ENCODE measurements around the gene STEAP1B. TPM values are rescaled to one million over a fixed set of nuclear protein-coding genes. Genes with fewer than 3 reads are reported as not detected.

The STEAP1B gene
- total and polyA plus RNA-seq, 2 donors (not counting 3 experiments of a cell fraction or from before 2014, with no cell fraction given), result 32.2 to 46.1 TPM

- H3K4me3 ChIP-seq (replicated peaks in 1 of 3; ENCODE audit: insufficient read depth in 1 of 3, low read depth in 1 of 3, low read length in 3 of 3), result no peak overlapping the region
- dilution Hi-C loops (cut with MboI; ENCODE audit: extremely low pct_ligation_motif_present, low sequenced_read_pairs), result no loop called here
- no peaks in the 10 kb centered on the region for H4K20me1 ChIP-seq (replicated peaks; ENCODE audit: control insufficient read depth, extremely low read depth, insufficient read depth, low read length)
- FAIRE-seq (no peak), DNase-seq (ENCODE audit: low read depth, low spot score) (no peak)
- ChIA-PET POLR2A (no interaction called here), CTCF (no interaction called here)
- H2AFZ ChIP-seq (ENCODE audit: low read depth, low read length), result no peak overlapping the region
- no TSS peak for BruUV-seq (replicated peaks)
- H3K9me1 ChIP-seq (replicated peaks; ENCODE audit: control insufficient read depth, extremely low read depth, insufficient read depth, low read length), result no peaks in the 10 kb centered on the region
- H3K36me3 ChIP-seq (ENCODE audit: control insufficient read depth in 2 of 2, extremely low read depth in 1 of 2, insufficient read depth in 2 of 2, low read length in 2 of 2), result no peaks in the 10 kb centered on the region
- no peak overlapping the region for H3K4me2 ChIP-seq (ENCODE audit: insufficient read depth, low read length)
- H3K4me1 ChIP-seq (ENCODE audit: control insufficient read depth, extremely low read depth, insufficient read depth, low read length), result no peaks in the 10 kb centered on the region
- H3K9ac ChIP-seq (replicated peaks; ENCODE audit: extremely low read depth, insufficient read depth, low read length), result no peak overlapping the region
- no peak overlapping the region for H3K27ac ChIP-seq (ENCODE audit: insufficient read depth, low read depth, low read length)
- H3K79me2 ChIP-seq (ENCODE audit: control insufficient read depth, insufficient read depth, low read length), result no peaks in the 10 kb centered on the region
- H3K27me3 ChIP-seq (ENCODE audit: control insufficient read depth in 2 of 2, insufficient read depth in 2 of 2, low read length in 2 of 2), result no peaks in the 10 kb centered on the region
- intact Hi-C loops (cut with micrococcal nuclease), result no loop called here
- H3K9me3 ChIP-seq (replicated peaks; ENCODE audit: control insufficient read depth, insufficient read depth, low read length), result no peaks in the 10 kb centered on the region
- TF ChIP-seq JUN (IDR thresholded peaks at IDR 0.05; ENCODE audit: borderline replicate concordance, insufficient read depth, insufficient read length, low read depth) (no peak), CTCF (IDR thresholded peaks at IDR 0.05; ENCODE audit: extremely low read depth in 1 of 2, insufficient read depth in 1 of 2, low read depth in 1 of 2, low read length in 2 of 2) (no peak), POLR2A (IDR thresholded peaks at IDR 0.05; ENCODE audit: low read depth, low read length) (no peak), POLR2AphosphoS5 (IDR thresholded peaks at IDR 0.05; ENCODE audit: insufficient read depth, low read depth, low read length) (no peak), FOS (IDR thresholded peaks at IDR 0.05; ENCODE audit: borderline replicate concordance, insufficient read depth, low read length) (no peak), EZH2 (IDR thresholded peaks at IDR 0.05; ENCODE audit: borderline replicate concordance, low read depth, low read length, severe bottlenecking) (no peak), GATA2 (IDR thresholded peaks at IDR 0.05; ENCODE audit: insufficient read depth, insufficient read length, low read depth, low read length) (no peak), MAX (IDR thresholded peaks at IDR 0.05; ENCODE audit: insufficient read depth, insufficient read length) (no peak), MYC (IDR thresholded peaks at IDR 0.05; ENCODE audit: low read depth, low read length) (no peak)
Observed at GRCh38 chr7:22378199-22378980, 121.6 kb downstream of the STEAP1B start.
